HG03103 (cell line): Measurements from ENCODE around the gene PALLD.

Experiments used
- ATAC-seq: cut with Tn5 transposase; IDR thresholded peaks from one replicate; pipeline ENCODE4 v1.9.1; 2021; ENCODE audit warnings: low read depth; ENCODE audit not compliant: unreplicated experiment

The PALLD gene

GRCh38 chr4:168741281-168742173 lies 244.7 kb downstream of the PALLD start:
- no peak for ATAC-seq

DNA sequence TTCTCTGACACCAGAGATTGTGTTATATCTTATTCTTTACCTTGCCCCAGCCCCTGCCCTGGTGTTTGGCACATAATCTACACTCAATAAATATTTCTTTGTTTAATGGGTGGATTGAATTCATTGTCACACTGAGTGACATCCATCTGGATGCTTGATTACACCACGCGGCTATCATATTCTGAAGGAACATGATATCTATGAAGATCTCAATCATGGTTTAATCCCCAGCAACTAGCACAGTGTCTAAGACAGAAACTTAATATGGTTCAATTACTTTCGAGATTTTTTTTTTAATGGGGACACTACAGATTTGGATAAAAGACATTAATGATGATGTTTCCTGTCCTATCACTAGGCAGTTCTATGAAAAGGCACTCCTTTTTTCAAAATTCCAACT lies 246.3 kb downstream of the PALLD start:
- ATAC-seq: no peak

DNA sequence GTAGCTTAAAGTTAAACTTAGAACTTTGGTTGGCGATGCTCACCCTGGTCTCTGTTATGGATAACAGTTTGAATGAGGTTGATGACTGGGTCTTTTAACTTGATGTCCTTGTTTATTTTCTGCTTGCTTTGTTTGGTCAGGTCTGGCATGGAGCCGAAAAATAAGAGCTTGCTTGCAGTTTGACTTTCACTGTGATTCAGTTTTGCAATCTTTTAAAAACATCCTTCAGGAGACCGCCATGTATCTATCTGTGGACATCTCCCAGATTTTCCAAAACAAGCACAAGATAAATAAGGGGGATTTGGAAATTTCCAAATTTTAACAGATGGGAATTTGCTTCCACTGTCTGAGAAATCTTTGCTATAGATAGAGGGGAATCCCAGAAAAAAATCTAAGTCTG lies 246.7 kb downstream of the PALLD start:
- ATAC-seq: no peak

DNA sequence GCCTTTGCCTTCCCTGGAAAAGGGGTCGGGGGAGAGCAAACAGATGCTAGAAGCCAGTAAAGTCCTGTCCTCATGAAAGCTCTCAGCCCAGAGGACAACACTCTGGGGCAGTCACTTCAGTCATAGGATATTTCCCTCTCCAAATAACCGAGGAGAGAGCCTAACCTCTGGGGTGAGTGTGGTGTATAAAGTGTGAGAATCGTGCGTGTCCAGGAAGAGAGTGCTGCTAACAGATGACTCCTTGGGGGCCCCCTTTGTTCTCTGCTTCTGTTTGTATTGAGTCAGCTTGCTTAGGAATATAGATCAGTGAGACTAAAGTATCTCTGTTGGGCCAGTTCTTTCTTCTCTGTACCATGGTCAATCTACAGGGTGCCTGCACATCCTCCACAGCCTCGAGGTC lies 247.2 kb downstream of the PALLD start:
- no peak for ATAC-seq

GRCh38 chr4:168748807-168749206 lies 252.0 kb downstream of the PALLD start:
- ATAC-seq: no peak

DNA sequence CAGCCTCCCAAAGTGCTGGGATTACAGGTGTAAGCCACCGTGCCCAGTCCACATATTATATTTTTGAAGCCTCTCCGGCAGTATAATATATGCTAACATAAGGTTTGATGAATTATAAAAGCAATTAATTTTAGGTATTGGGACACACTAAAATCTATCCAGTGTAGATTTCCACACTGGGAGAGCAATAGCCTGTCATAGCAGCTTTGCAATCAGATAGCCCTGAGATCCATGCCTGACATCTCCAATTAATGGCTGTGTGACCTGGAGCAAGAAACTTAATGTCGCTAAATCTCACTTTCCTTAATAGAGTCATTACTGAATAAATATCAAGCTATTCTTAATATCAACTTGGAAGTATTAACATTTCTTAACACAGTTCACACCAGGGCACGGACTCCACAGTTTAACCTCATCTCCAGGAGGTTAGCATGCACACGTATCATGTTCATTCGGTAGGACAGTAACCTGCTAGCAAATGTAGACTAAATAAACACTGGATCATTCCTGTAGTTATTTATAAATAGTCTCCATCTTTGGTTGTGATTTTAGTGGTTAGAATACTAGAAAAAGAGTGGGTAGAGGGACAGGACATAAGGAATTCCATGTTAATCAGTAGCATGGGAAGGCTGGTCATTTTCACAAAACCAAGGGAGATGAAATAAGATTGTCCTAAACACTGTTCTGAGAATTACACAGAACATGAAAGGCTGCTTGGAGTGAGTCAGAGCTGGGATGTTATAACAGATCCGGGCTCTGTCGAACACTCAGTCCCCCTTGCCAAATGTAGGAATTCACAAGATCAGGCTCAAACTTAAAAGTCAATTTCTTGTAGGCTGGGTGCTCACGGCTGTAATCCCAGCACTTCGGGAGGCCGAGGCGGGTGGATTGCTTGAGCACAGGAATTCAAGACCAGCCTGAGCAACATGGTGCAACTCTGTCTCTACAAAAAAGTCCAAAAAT lies 254.7 kb downstream of the PALLD start:
- no peak for ATAC-seq

GRCh38 chr4:168755598-168756477 lies 259.0 kb downstream of the PALLD start:
- no peak for ATAC-seq

GRCh38 chr4:168757500-168757899 lies 260.6 kb downstream of the PALLD start:
- ATAC-seq: no peak

GRCh38 chr4:168758351-168758876 lies 261.6 kb downstream of the PALLD start:
- ATAC-seq: no peak

- ATAC-seq: no peak
Measured at GRCh38 chr4:168759321-168759720, 262.5 kb downstream of the PALLD start.

GRCh38 chr4:168759959-168760527 lies 263.2 kb downstream of the PALLD start:
- ATAC-seq: no peak

- ATAC-seq: no peak
Measured at GRCh38 chr4:168761066-168761465, 264.2 kb downstream of the PALLD start.

DNA sequence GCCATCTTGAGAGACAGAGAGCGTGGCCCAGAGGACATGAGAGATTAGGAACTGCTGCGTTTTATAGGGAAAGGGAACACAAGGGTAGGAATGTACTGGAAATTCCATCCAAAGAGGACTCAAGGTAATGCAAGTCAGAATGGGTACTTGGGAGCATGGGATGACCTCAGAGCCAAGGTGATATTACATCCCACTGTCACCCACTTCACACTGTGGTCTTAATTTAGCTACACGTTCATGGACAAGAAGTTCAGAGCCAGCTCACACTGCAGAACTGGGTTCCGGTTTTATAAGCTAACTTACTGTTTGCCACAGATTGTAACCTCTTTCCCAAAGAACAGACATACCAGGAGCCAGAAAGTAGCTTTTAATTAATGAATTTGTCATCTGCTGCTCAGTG lies 268.5 kb downstream of the PALLD start:
- ATAC-seq: no peak

GRCh38 chr4:168765726-168766125 lies 268.9 kb downstream of the PALLD start:
- no peak for ATAC-seq

DNA sequence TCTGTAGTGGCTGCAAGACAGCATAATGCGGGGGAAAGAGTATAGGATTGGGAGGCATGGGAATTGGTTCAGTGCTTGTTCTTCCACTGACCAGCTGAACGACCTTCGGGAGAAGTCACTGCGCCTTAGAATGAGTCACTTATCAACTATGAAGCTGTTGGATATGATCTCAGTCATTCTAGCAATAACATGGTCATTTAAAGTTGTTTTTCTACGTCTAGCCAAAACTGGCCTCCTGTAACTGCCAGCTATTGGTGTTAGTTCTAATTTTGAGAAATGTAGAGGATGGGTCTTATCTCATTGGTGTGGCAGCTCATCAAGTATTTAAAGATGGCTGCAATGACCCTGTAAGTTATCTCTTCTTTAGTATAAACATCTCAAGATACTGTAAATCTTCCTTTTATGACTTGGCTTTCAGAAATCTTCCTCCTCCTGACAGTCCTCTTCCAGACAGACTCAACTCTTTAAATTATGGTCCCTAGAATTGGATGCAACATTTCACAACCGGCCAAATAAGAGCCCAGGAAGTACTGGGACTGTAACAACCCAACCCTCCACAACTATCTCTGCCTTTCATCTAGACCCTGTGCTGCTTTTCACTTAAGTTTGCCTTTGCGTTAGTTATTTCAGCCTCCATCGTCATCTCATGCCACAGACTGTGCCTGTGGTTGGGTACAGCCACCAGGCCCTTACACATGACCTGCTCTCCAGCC lies 269.9 kb downstream of the PALLD start:
- no peak for ATAC-seq

GRCh38 chr4:168769416-168769815 lies 272.6 kb downstream of the PALLD start:
- ATAC-seq: no peak

DNA sequence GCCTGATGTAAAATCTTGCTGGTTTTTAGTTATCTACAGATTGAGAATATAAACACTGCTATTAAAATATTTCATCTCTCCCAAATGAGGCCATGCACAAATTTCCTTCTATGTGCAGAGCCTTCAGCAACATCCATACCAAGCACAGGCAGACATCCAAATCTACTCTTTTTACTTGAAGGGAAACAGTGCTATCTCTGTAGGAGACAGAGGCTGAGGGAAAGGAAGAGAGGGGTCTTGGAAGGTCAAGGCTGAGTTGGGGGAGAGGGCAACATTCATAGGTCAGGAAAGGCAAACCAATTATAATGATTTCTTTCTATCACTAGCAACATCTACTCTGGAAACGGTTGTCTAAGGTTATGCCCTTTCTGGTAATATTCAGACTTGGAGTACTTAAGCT lies 273.0 kb downstream of the PALLD start:
- ATAC-seq: no peak

- no peak for ATAC-seq
Measured at GRCh38 chr4:168771251-168771650, 274.4 kb downstream of the PALLD start.
